A549 (cell line): ENCODE measurements around the gene IL11RA.

Experiments
- MAFK ChIP-seq: fragments of 450-650 bp; IDR thresholded peaks from 2 replicates; pipeline ENCODE4 v1.6.1; 2014; ENCODE audit not compliant: partially characterized antibody
- POLR2A ChIP-seq: IDR thresholded peaks from 2 replicates; pipeline ENCODE4 v1.6.1; 2012; ENCODE audit warnings: mild to moderate bottlenecking, low read length
- RFX5 ChIP-seq: fragments of 450-650 bp; IDR thresholded peaks from 2 replicates; pipeline ENCODE4 v1.7.1; 2014; ENCODE audit warnings: antibody characterized with exemption, mild to moderate bottlenecking, moderate library complexity
- TF ChIP-seq, protein P1 (sequence below): fragments of >200 bp; sonication (Bioruptor Twin); formaldehyde crosslinking; IDR thresholded peaks from 3 replicates; pipeline ENCODE4 v1.5.1; 2016
- TF ChIP-seq, protein P2 (sequence below): IDR thresholded peaks from 2 replicates; pipeline ENCODE4 v1.6.1; 2012

DNA sequence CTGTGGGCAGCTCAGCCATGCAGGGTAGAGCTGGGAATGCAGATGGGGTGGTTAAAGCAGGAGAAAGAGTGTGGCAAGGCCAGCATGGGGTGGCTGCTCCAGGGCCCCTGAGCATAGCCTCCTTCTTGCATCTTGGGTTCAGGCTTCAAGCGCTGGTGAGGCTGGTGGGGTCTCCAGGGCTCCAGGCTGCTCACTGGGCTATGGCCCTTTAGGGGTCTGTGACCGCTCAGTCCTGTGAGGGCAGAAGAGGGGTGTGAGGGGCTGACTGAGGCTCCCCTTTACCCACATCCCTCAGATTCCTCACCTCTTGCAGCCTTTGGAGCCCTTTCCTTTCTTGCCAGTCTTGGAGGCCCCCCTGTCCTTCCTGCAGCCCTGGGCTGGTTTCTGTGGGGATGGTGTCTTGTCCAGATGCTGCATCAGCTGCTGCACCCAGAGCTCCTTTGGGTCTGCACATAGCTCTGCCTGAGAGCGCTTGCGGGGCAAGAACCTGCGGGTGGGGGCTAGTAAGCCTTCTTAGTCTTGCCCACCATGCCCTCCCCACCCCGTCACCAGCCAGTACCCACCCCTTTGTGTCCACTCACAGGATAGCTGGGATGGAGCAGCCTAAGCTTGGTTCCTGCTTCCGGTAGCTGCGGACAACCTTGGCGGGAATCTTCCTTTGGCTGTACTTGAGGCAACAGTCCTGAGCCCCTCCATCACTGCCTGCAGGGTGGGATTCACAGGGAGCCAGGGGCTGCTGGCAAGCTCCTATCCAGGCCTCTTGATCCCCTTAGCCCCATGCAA lies 57.4 kb downstream of the IL11RA start:
- no peak for TF ChIP-seq RFX5
- TF ChIP-seq, protein P1, sequence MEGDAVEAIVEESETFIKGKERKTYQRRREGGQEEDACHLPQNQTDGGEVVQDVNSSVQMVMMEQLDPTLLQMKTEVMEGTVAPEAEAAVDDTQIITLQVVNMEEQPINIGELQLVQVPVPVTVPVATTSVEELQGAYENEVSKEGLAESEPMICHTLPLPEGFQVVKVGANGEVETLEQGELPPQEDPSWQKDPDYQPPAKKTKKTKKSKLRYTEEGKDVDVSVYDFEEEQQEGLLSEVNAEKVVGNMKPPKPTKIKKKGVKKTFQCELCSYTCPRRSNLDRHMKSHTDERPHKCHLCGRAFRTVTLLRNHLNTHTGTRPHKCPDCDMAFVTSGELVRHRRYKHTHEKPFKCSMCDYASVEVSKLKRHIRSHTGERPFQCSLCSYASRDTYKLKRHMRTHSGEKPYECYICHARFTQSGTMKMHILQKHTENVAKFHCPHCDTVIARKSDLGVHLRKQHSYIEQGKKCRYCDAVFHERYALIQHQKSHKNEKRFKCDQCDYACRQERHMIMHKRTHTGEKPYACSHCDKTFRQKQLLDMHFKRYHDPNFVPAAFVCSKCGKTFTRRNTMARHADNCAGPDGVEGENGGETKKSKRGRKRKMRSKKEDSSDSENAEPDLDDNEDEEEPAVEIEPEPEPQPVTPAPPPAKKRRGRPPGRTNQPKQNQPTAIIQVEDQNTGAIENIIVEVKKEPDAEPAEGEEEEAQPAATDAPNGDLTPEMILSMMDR = no peak
- no peak for TF ChIP-seq POLR2A
- no peak for TF ChIP-seq MAFK
- TF ChIP-seq, protein P2, sequence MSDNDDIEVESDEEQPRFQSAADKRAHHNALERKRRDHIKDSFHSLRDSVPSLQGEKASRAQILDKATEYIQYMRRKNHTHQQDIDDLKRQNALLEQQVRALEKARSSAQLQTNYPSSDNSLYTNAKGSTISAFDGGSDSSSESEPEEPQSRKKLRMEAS = no peak
